Subcutaneous abdominal adipose tissue (tissue), 5 donors: Measurements from ENCODE around the gene FAM199X.

Experiments used
- H3K27ac ChIP-seq: one replicate; pipeline ENCODE4 v1.7.0; 2013; ENCODE audit warnings: low read depth, mild to moderate bottlenecking, inconsistent platforms, low read length, moderate library complexity
- H3K27me3 ChIP-seq, 5 donors: one replicate each; pipeline ENCODE4 v1.7.0; 2013; ENCODE audit warnings: low read length in 5 of 5, inconsistent platforms in 1 of 5; ENCODE audit not compliant: control insufficient read depth in 5 of 5, insufficient read depth in 4 of 5
- H3K36me3 ChIP-seq, 5 donors: one replicate each; pipeline ENCODE4 v1.7.0; 2013; ENCODE audit warnings: low read length in 5 of 5; ENCODE audit not compliant: control insufficient read depth in 5 of 5, insufficient read depth in 5 of 5
- H3K4me1 ChIP-seq, 5 donors: one replicate each; pipeline ENCODE4 v1.7.0; 2013; ENCODE audit warnings: low read length in 5 of 5, mild to moderate bottlenecking in 3 of 5, moderate library complexity in 1 of 5; ENCODE audit not compliant: control insufficient read depth in 5 of 5, insufficient read depth in 5 of 5
- H3K4me3 ChIP-seq, 5 donors: one replicate each; pipeline ENCODE4 v1.7.0; 2013; ENCODE audit warnings: low read length in 5 of 5, low read depth in 1 of 5
- H3K9ac ChIP-seq, 5 donors: one replicate each; pipeline ENCODE4 v1.7.0; 2013; ENCODE audit warnings: low read length in 5 of 5, mild to moderate bottlenecking in 4 of 5, moderate library complexity in 3 of 5
- H3K9me3 ChIP-seq, 5 donors: one replicate each; pipeline ENCODE4 v1.7.0; 2013; ENCODE audit warnings: low read length in 5 of 5; ENCODE audit not compliant: control insufficient read depth in 5 of 5
- donor health status: healthy.
- donor health status: healthy.
- donor health status: healthy.
- donor health status: healthy.
- donor health status: healthy.

Gene FAM199X

GRCh38 chrX:104165894-104166734, at the start of gene FAM199X:
Gene FAM199X, plus strand, starts transcription at chrX:104166453. Its CDS starts 333 bp downstream, at chrX:104166786.
- peaks cover 0 to 8% (median 3%) of the 10 kb centered on the region in 5 donors for H3K27me3 ChIP-seq
- peak within 1 kb of the TSS; percentile 68 for H3K27ac ChIP-seq
- H3K9me3 ChIP-seq = peaks cover 0 to 3% (median 0%) of the 10 kb centered on the region in 5 donors
- H3K4me1 ChIP-seq = peaks cover 3 to 23% (median 19%) of the 10 kb centered on the region in 5 donors
- H3K9ac ChIP-seq = peak within 1 kb of the TSS in 4 of 5 donors; percentile 62 to 88 (median 84)
- peak within 1 kb of the TSS; percentile 78 to 86 (median 82) for H3K4me3 ChIP-seq
- H3K36me3 ChIP-seq = no peaks in the 10 kb centered on the region

GRCh38 chrX:104117759-104118158, 48.5 kb upstream of the FAM199X start:
- Histone ChIP-seq H3K9ac (no peak overlapping the region), H3K4me1 (peaks cover 0 to 6% (median 3%) of the 10 kb centered on the region in 5 donors), H3K27ac (no peak overlapping the region), H3K36me3 (no peaks in the 10 kb centered on the region), H3K9me3 (no peaks in the 10 kb centered on the region), H3K4me3 (no peak overlapping the region), H3K27me3 (peaks cover 3 to 24% (median 15%) of the 10 kb centered on the region in 5 donors)

DNA sequence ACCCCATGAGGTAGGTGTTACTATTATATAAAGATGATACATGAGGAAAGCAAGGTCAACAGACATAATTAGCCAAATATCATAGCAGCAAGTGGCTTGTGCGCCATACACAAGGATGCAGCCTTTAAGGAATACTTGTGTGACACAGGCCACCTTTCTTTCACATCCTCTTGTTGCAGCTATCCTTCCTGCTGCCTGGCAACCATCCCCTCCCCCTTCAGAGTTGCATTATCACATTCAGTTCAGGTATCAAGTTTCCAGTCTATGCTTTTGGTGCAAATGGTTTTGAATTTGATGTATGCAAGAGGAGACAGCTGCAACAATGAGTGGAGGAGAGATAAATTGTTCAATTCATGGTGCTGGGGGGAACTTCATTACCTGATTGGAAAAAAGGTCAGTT, 47.5 kb upstream of the FAM199X start:
- Histone ChIP-seq H3K9me3 (no peaks in the 10 kb centered on the region), H3K4me1 (peaks cover 0 to 3% (median 0%) of the 10 kb centered on the region in 5 donors), H3K27ac (no peak overlapping the region), H3K4me3 (no peak overlapping the region), H3K36me3 (no peaks in the 10 kb centered on the region), H3K9ac (no peak overlapping the region), H3K27me3 (peaks cover 3 to 20% (median 11%) of the 10 kb centered on the region in 5 donors)

- Histone ChIP-seq H3K27ac (no peak overlapping the region), H3K4me1 (peaks cover 0 to 3% (median 0%) of the 10 kb centered on the region in 5 donors), H3K27me3 (peaks cover 0 to 9% (median 2%) of the 10 kb centered on the region in 5 donors), H3K9me3 (no peaks in the 10 kb centered on the region), H3K36me3 (no peaks in the 10 kb centered on the region), H3K9ac (peak overlapping the region in 1 of 5 donors; percentile 42), H3K4me3 (no peak overlapping the region)
These were observed 43.4 kb upstream of the FAM199X start for GRCh38 chrX:104122829-104123228.

DNA sequence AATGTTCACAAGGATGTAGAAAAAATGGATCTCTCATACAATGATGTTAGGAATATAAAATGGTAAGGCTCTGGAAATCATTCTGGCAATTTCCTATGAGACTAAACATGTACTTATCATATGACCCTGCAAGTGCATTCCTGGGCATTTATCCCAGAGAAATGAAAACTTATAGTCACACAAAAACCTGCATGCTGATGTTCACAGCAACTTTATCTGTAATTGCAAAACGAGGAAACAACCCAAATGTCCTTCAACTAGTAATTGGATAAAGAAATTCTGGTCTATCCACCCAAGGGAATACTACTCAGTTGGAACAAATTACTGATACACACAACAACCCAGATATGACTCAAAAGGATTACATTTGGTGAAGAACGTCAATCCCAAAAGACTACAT, 39.4 kb upstream of the FAM199X start:
- peaks cover 0 to 3% (median 0%) of the 10 kb centered on the region in 5 donors for H3K4me1 ChIP-seq
- H3K27me3 ChIP-seq = peaks cover 0 to 6% (median 0%) of the 10 kb centered on the region in 5 donors
- no peak overlapping the region for H3K4me3 ChIP-seq
- H3K27ac ChIP-seq = no peak overlapping the region
- H3K9me3 ChIP-seq = no peaks in the 10 kb centered on the region
- peaks cover 5 to 21% (median 10%) of the 10 kb centered on the region in 5 donors for H3K36me3 ChIP-seq
- no peak overlapping the region for H3K9ac ChIP-seq

DNA sequence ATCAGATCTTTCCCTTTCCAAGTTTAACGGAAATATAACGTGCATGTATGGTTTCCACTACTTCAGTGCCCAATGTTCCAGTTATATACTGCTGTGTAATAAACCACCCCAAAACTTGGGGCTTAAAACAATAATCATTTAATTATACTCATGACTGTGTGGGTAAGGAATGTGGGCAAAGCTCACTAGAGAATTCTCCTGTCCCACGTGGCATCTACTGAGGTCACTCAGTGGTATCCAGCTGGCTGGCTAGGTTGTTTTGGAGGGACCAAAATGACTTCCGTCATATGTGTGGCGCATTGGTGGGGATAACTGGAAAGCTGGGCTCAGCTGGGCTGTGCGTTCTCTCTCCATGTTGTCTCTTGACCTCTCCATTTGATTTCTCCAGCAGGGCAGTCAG, 35.4 kb upstream of the FAM199X start:
- no peak overlapping the region for H3K27ac ChIP-seq
- no peaks in the 10 kb centered on the region for H3K4me1 ChIP-seq

DNA sequence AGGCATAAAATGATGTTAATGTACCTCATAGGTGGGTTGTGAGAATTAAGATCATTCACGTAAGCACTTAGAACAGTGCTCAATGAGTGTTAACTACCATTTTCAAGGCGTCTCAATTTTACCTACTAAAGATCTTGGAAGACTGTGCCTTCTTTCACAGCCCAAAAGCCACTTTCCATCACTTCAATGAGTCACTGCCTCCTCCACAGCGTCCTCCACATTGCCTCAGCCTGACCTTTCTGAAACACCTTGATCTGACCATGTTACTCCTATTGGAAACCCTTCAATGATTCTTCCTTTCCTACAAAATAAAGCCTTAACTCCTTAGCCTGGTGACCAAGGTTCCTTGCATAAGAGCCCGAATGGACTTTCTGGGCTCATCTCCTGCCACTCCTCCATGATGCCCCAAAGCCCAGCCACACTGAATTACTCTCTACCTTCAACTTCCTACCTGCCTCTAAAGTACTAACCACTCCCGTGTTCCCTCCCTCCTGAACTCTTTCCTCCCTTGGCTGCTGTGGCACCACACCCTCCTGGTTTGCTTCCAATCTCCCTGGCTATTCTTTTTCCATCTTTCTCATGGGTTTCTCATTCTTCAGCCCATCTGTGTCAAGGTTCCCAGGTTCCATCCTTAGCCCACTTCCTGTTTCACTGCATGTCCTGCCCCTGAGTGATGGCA, 31.5 kb upstream of the FAM199X start:
- no peaks in the 10 kb centered on the region for H3K9me3 ChIP-seq
- H3K4me3 ChIP-seq = no peak overlapping the region
- H3K27me3 ChIP-seq = peaks cover 0 to 13% (median 5%) of the 10 kb centered on the region in 5 donors
- no peak overlapping the region for H3K9ac ChIP-seq
- H3K36me3 ChIP-seq = peaks cover 0 to 13% (median 10%) of the 10 kb centered on the region in 5 donors
- H3K27ac ChIP-seq = no peak overlapping the region
- peaks cover 0 to 6% (median 3%) of the 10 kb centered on the region in 5 donors for H3K4me1 ChIP-seq

More for the DNA sequence above, 35.4 kb upstream of the FAM199X start:
- Histone ChIP-seq H3K4me3 (no peak overlapping the region), H3K9me3 (no peaks in the 10 kb centered on the region), H3K9ac (no peak overlapping the region), H3K36me3 (peaks cover 5 to 21% (median 10%) of the 10 kb centered on the region in 5 donors), H3K27me3 (peaks cover 0 to 12% (median 4%) of the 10 kb centered on the region in 5 donors)

- Histone ChIP-seq H3K27me3 (peaks cover 0 to 13% (median 5%) of the 10 kb centered on the region in 5 donors), H3K4me3 (no peak overlapping the region), H3K9ac (no peak overlapping the region), H3K9me3 (no peaks in the 10 kb centered on the region), H3K4me1 (peaks cover 0 to 6% (median 3%) of the 10 kb centered on the region in 5 donors), H3K27ac (no peak overlapping the region), H3K36me3 (peaks cover 0 to 4% (median 3%) of the 10 kb centered on the region in 5 donors)
These were observed 30.6 kb upstream of the FAM199X start for GRCh38 chrX:104135677-104136076.

DNA sequence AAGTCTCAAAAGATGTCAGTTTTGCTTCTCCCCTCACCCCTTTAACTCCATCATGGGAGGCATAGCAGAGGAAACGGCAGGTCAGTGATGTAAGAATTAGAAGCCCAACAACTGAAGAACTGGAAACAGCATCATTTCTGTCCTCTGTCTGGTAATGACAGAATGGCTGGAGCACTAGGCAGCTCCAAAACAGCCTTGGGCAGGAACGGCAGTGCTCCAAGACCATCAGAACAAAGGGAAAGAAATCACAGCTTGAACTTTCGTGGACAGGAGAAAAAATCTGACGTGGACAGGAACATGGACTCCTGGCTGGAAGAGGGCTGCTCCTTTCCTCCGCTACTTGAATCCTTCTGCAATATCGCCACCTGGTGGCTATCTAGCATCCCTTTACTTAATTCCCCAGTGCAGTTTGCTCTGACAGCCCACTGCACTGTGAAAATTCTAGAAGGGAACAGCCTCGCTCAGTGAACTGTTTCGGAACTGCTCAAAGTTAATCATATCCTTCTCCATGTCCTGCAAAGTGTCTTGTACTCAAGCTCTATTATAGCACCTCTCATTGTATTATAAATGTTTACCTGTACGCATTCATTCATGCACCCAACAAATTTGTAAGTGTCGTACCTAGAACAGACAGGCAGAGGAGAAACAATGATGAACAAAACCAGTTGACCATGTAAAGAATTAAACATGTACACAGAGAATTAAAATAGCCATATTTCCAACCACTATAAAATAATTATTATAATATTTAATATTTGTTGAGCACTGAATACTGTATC, 29.8 kb upstream of the FAM199X start:
- Histone ChIP-seq H3K4me3 (peak overlapping the region; percentile 47 to 72 (median 54)), H3K36me3 (no peaks in the 10 kb centered on the region), H3K27ac (no peak overlapping the region), H3K27me3 (peaks cover 0 to 13% (median 5%) of the 10 kb centered on the region in 5 donors), H3K9ac (peak overlapping the region in 3 of 5 donors; percentile 38 to 66 (median 65)), H3K9me3 (no peaks in the 10 kb centered on the region), H3K4me1 (peaks cover 0 to 6% (median 3%) of the 10 kb centered on the region in 5 donors)
